HG02852 (cell line): ENCODE data around the gene C5orf46.
"Not testable (repeated sequence)": the region's sequence is repeated elsewhere in the genome, so short reads cannot be mapped to it uniquely, and the experiment has no call there.

ENCODE experiments used
- ATAC-seq: cut with Tn5 transposase; IDR thresholded peaks from one replicate; pipeline ENCODE4 v1.9.1; 2021; ENCODE audit warnings: mild to moderate bottlenecking, moderate library complexity; ENCODE audit not compliant: unreplicated experiment

The C5orf46 gene

GRCh38 chr5:147895864-147896263 is 10.5 kb downstream of the C5orf46 start:
- no peak for ATAC-seq

- no peak for ATAC-seq
These were observed 12.5 kb downstream of the C5orf46 start for GRCh38 chr5:147893820-147894219.

- ATAC-seq, result no peak
These were observed 13.5 kb downstream of the C5orf46 start for GRCh38 chr5:147892696-147893296.

GRCh38 chr5:147887930-147888329 is 18.4 kb downstream of the C5orf46 start:
- no peak for ATAC-seq

GRCh38 chr5:147887026-147887627 is 19.2 kb downstream of the C5orf46 start:
- ATAC-seq, result no peak

GRCh38 chr5:147882586-147883313 is 23.6 kb downstream of the C5orf46 start:
- ATAC-seq, result no peak

GRCh38 chr5:147880487-147880886 is 25.9 kb downstream of the C5orf46 start:
- ATAC-seq, result no peak

GRCh38 chr5:147879784-147880183 is 26.6 kb downstream of the C5orf46 start:
- no peak for ATAC-seq

GRCh38 chr5:147878066-147878759 is 28.1 kb downstream of the C5orf46 start, which contains the start of gene SCGB3A2:
SCGB3A2 (plus strand) TSS chr5:147878711; CDS start chr5:147878804, 93 bp downstream.
- ATAC-seq, result no peak

GRCh38 chr5:147876626-147877025 is 29.7 kb downstream of the C5orf46 start:
- ATAC-seq, result no peak

GRCh38 chr5:147876141-147876540 is 30.2 kb downstream of the C5orf46 start:
- ATAC-seq, result no peak

- ATAC-seq, result no peak
These were observed 31.4 kb downstream of the C5orf46 start for GRCh38 chr5:147874910-147875367.

GRCh38 chr5:147874118-147874875 is 32.0 kb downstream of the C5orf46 start:
- ATAC-seq, result not testable (repeated sequence)

GRCh38 chr5:147872744-147873435 is 33.4 kb downstream of the C5orf46 start:
- not testable (repeated sequence) for ATAC-seq

GRCh38 chr5:147871980-147872549 is 34.3 kb downstream of the C5orf46 start:
- not testable (repeated sequence) for ATAC-seq

- ATAC-seq, result not testable (repeated sequence)
These were observed 36.4 kb downstream of the C5orf46 start for GRCh38 chr5:147869892-147870291.

- ATAC-seq, result no peak
These were observed 37.2 kb downstream of the C5orf46 start for GRCh38 chr5:147869112-147869511.

GRCh38 chr5:147863454-147864158 is 42.7 kb downstream of the C5orf46 start:
- no peak for ATAC-seq

- no peak for ATAC-seq
These were observed 45.7 kb downstream of the C5orf46 start for GRCh38 chr5:147860641-147861025.
